NCI-H1417 (cell line): ENCODE results near the gene FOXC2.
"Not testable (repeated sequence)": the region's sequence is repeated elsewhere in the genome, so short reads cannot be mapped to it uniquely, and the experiment has no call there.

Experiments
- DNase-seq, 3 experiments: peaks; one replicate each; lab custom pipeline; 2025; lab: John Stamatoyannopoulos, UW

FOXC2 gene

DNA sequence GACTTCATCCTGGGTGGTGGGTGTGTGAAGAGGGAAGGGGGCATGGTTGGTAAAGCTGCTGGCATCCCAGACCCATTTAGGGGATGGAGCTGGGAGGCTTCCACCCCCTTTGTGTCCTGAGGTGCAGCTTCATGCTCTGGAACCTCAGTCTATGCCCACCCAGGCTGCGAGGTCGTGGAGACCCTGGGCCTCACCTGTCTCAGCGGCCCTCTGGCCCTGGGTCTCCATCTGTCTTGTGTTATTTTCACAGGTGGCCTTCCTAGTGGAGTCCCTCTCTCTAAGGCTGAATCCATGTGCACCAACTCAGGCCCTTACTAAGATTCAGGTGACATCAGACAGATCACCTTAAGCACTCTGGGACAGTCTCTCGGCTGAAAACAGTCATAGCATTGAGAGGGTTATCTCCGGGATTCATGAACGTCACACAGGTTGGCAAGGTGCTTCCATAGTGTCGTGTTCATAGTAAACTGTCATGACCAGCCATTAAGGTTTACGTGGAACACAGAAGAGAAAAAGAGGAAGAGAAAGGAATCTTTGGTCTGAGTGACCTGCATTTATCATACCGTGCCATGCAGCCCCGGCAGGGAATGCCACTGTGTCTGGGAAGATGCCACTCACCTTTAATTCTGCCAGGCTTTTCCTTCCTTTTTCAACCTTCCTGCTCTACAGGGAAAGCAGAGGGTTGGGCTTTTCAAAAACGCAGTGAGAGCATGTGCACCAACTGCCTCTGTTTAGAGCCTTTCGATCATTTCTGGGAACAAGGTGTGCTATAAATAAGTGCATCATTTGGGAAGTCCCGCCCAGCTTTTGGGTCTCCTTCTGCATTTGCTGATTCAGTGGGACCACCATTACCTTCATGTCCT, 7.2 kb downstream of the FOXC2 start:
- DNase-seq, result no peak

- DNase-seq, result no peak
These were observed 8.0 kb downstream of the FOXC2 start for GRCh38 chr16:86574646-86575045.

DNA sequence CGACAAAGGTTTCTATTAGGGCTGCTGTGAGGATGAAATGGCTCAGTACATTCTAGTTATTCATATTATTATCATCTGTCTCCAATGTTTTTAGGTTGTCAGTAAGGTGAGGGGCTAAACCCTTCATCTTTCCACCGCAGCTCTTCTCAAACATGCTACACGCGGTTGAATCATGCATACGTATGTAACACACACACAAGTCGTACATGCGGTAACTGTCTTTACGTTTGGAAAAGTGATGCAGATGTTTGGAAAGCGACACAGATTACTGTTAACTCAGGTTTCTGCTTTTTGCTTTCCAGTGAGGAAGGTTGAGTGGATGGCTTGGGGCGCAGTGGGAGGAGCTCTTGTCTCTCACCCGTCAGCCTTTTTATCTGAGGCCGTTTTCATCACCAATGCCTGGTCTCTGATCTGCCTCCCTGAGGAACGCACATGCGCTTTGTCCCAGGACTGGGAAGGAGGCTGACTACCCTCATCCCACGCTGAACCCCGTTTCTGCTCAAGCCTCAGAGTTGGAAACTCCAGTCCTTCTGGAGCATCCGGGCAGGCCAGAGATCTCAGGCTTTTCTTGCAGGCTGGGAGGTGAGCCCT, 8.6 kb downstream of the FOXC2 start:
- no peak for DNase-seq

GRCh38 chr16:86575754-86576557, 9.3 kb downstream of the FOXC2 start:
- DNase-seq, result peak in 2 of 3 experiments; percentile 24 to 60

- peak in 1 of 3 experiments; percentile 25 for DNase-seq
These were observed 10.1 kb downstream of the FOXC2 start for GRCh38 chr16:86576591-86577313.

DNA sequence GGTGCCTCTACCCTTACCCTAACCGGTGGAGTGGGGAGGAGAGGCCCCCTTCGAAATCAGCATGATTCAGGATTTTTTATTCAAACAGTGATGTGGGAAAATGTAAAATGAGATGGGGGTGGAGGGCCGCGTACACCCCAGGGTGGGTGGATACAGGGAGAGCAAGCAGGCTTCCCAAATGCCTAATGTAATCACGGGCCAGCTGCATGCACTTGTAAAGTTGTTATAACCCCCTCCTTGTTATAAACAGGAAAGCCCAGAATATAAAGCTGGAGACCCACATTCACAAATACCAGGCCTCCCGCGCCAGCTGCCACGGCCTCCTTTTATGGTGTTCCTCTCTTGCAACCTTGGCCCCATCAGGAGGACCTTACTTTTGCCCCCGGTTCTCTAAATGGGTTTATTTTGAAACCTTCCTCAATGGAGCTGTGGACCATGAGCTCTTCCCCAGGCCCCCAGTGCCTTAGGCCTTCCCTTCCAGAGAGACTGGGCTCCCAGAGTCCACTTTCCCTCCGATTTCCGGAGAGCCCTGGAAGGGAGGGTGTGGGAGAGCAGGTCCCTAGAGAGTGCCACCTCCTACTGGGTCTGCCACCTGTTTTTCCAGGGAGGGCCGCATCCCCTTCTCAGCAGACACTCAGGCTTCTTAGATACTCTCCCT, 10.8 kb downstream of the FOXC2 start:
- DNase-seq, result no peak

GRCh38 chr16:86578061-86578599, 11.5 kb downstream of the FOXC2 start, which contains the start of gene FOXL1:
Gene FOXL1 (plus strand): TSS chr16:86578549. CDS start chr16:86578724, 175 bp downstream.
- DNase-seq, result no peak

GRCh38 chr16:86578611-86579267, 12.1 kb downstream of the FOXC2 start:
- DNase-seq, result no peak

GRCh38 chr16:86579268-86580062, 12.8 kb downstream of the FOXC2 start:
- no peak for DNase-seq

DNA sequence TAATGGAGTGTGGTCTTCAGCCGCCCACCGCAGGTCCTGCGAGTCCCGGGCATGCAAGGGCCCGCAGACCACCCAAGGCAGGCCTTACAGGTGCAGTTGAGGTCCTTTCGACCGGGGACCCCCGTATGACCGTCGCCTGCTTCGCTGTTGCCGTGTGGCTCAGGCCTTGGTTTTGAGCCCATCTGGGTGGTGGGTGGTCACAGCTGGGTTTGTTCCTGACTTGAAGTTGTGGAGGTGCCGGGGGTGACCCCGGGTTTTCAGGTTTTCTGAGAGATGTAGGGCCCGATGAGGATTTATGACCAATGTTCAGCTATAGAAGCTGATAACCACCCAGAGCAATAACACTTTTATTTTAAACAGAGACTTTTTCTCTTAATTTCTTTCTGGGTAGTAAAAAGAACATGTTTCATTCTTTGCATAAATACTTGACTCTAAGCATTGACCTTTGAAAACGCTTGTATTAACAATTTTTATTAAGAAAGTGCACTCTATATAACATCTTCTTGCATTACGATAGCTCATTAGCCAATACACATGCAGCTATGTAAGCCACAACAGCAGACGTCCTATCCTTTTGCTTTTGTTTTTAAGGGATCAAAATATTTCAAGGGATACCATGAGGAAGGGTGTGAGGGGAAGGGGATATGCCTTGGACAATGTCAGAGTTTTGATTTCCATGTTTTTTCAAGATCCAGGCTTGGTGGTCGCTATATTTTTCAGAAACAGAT, 13.6 kb downstream of the FOXC2 start:
- DNase-seq, result no peak

DNA sequence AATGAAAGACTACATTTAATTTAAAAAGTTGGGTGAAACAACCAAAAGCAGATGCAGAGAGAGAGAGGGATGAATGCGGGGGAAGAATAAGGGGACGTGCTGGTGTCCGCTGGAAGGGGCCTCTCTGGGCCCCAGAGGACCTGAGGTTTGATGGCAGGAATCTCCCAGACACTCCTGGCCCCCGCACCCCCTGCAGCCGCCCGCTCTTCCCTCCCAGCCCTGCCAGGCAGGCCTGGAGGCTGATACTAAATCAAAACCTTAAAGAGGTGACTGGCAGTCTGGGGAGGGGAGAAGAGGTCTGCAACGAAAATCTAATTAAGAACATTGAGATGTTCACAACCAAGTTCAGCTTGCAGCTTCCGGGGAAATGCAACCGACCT, 14.2 kb downstream of the FOXC2 start:
- DNase-seq, result no peak

DNA sequence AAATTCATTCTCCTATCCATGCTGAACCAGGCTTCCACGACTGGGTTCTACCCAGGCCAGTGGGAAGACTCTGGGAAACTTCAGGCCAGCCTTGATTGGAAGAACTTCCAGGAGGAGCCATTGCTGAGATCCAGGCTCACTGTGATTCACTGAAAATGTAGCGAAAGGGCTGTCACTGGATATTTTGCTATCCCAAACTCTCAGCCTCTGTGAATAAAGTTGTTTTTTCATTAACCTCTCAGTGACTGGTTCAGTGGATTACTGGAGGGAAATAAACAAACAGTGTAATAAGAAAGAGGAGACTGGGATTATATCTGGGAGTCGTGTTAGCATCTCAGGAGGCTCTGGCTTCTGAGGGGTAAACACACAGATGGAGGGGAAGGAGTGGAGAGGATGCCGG, 14.8 kb downstream of the FOXC2 start:
- DNase-seq, result no peak

GRCh38 chr16:86584071-86584685, 17.5 kb downstream of the FOXC2 start:
- no peak for DNase-seq

DNA sequence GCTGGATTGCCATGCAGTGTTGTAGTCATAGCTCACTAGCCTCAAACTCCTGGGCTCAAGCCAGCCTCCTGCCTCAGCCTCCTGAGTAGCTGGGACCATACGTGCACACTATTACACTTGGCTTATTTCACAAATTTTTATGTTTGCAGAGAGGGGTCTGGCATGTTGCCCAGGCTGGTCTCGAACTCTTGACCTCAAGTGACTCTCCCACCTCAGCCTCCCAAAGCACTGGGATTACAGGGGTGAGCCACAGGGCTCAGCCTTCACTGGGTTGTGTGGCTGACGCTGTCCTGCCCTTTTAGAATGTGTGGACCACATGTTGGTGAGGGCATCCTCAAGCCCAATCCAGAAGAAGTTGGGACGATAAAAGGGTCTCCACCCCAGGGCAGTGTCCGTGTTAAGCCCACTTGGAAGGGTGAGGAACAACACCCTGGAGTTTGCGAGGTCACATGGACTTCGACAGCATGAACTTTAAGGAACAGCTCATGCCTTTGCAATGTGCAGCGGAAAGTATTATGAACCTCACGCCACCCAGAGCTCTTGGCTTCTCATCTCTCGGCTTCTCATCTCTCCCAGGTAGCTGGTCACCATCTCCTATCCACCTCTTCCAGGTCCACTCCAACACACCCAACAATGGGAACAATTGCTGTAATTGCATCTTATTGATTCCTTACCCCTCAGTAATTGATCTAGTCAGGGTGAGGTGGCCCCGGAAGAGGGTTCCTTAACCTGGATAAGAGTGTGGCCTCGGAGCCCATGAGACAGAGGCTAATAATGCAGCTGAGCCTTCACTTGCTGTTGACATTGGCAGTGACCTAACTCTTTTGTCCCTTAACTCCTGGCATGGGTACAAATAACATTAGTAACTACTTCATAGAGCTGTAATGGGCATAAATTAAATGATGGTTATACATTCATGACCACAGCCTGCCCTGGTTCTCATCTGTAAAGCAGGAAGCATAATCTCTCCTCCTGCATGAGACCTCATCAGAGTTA, 18.4 kb downstream of the FOXC2 start:
- DNase-seq, result no peak

- no peak for DNase-seq
These were observed 19.4 kb downstream of the FOXC2 start for GRCh38 chr16:86585821-86586611.

DNA sequence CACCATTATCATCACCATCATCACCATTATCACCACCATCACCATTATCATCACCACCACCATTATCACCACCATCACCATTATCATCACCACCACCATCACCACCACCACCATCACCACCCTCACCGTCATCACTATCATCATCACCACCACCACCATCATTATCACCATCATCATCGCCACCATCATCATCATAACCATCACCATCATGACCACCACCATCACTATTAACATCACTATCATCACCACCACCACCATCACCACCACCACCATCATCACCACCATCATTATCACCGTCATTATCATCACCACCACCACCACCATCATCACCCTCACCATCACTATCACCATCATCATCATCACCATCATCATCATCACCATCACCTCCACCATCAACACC, 20.9 kb downstream of the FOXC2 start:
- DNase-seq, result no peak

DNA sequence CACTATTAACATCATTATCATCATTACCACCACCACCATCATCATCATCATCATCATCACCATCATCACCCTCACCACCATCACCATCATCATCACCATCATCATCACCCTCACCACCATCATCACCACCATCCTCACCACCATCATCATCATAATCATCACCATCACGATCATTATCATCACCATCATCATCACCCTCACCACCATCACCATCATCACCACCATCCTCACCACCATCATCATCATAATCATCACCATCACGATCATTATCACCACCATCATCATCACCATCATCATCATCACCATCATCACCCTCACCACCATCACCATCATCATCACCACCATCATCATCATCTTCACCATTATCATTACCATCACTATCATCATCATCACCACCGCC, 21.3 kb downstream of the FOXC2 start:
- DNase-seq, result not testable (repeated sequence)
